Stimulated activated CD8-positive, alpha-beta memory T cell treated with anti-CD3 and anti-CD28 coated beads, Interleukin-12 subunit alpha, Interleukin-12 subunit beta, amount 100 ng/mL, for 1 hour (primary cell): ENCODE data around the gene SPATS2.
"Not testable (repeated sequence)": the region's sequence is repeated elsewhere in the genome, so short reads cannot be mapped to it uniquely, and the experiment has no call there.

ENCODE experiments used
- DNase-seq: peaks from one replicate; pipeline ENCODE4 v3.0.0-alpha.2; 2020; ENCODE audit warnings: low read depth

SPATS2 gene

DNA sequence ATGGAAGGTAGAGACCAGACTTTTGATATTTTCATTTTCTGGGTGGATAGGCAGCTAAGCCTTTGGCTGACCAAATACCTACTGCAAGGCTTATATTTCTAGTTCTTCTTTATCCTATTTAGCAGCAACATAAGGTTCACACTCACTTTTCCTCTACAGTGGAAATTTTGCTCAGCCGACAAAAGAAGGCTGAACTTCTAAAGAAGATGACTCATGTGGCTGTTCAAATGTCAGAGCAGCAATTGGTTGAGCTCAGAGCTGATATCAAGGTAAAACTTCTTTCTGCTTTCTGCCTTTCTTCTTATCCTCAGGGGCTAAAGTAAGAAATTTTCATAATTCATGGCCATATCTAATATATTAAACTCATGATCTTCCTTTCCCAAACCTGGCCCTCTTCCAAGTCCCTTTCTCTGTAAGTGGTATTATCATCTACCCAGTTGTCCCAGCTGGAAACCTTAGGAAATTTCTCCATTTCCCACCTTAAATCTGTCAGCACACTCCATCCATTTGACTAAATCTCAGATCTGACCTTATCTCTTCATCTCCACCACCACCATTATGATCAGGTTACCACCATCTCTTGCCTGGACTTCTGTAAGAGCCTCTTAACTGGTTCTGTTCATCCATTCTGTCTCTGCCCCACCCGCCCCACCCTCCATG is 151.8 kb downstream of the SPATS2 start:
- DNase-seq, result no peak

- DNase-seq, result no peak
These were observed 152.3 kb downstream of the SPATS2 start for GRCh38 chr12:49519574-49519936.

GRCh38 chr12:49521389-49521788 is 154.1 kb downstream of the SPATS2 start:
- DNase-seq, result no peak

DNA sequence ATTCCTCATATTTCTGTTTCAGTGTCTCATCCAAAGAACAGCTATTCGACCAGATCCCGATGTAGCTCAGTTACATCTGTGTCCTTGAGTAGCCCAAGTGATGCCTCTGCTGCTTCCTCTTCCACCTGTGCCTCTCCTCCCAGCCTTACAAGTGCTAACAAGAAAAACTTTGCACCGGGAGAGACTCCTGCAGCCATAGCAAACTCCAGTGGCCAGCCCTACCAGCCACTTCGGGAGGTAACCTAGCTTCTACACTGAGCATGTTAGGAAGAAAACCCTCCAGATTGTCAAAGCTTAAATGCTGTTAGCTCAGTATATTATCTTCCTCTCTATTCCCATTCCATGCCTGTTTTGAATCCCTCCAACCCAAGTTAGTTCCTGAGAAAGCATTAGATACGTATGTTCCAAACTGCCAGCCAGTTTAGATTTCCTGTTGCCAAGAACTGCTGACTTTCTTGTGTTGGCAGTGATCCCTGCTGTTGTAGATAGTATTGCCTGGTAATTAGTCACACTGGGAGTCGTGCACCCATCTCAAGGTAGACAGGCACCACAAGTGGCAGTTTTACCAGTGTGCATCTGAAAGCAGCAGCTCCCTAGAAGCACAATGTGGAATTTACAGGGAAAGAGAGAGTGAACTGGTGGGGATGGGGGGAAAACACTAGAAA is 157.5 kb downstream of the SPATS2 start:
- DNase-seq, result no peak

GRCh38 chr12:49525942-49526341 is 158.7 kb downstream of the SPATS2 start:
- DNase-seq, result no peak

- no peak for DNase-seq
These were observed 160.3 kb downstream of the SPATS2 start for GRCh38 chr12:49527361-49528130.

GRCh38 chr12:49529414-49529813 is 162.2 kb downstream of the SPATS2 start:
- DNase-seq, result no peak

GRCh38 chr12:49531745-49532144 is 164.5 kb downstream of the SPATS2 start:
- DNase-seq, result no peak

DNA sequence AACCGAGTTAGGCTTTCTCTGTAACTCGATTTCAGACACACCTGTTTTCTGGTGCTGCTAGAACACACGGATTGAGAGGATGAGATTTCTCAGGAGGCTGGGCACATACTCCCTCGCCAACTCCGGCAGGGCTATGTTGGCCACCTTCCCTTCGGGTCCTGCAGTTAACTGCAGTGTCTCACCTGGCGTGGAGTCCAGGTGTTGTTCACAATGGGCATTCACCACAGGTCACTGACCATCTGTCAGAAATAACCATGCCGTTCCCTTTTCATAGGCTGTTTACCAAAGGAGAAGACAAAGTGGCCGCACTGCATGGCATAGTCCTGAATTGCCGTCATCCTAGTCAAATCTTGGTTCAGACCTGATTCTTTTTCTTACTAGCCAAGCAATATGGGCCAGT is 166.1 kb downstream of the SPATS2 start:
- no peak for DNase-seq

DNA sequence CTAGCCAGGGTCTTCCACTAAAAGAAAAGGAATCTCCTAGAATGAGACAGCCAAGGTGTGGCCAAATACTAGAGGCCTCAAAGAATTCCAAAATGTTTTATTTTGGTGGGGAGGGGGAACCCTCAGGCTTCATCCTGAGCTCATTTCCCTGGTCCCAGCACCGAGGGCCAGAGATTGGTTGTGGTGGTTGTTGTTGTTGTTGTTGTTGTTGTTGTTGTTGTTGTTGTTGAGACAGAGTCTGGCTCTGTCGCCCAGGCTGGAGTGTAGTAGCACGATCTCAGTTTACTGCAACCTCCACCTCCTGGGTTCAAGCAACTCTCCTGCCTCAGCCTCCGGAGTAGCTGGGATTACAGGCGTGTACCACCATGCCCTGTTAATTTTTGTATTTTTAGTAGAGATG is 166.9 kb downstream of the SPATS2 start:
- DNase-seq, result not testable (repeated sequence)

DNA sequence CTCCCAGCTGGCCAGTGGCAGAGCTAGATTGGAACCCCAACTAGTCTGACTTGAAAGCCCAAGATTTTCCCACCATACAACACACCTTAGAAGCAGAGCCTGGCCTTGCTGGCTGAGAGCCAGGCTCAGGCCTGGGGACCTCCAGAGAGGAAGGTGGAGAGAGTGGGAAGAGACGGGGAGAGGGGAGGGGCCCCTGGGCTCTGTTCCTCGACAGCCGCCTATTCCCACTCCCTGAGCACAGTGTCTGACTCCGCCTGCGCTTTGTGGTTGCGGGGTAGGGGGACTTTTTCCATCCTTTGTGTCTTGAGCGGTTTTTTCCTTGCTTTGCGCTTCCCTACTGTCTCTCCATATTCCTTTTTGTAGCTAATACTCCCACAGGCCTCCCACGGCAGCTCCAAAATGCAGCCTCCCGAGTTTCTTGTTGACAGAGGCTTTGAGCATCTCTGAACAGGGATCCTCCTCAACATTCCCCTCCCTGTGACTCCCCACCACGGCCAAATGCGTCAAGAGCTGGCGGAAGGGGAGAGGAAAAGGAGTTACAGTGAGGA is 167.5 kb downstream of the SPATS2 start:
- no peak for DNase-seq

- no peak for DNase-seq
These were observed 168.8 kb downstream of the SPATS2 start for GRCh38 chr12:49535921-49536525.

GRCh38 chr12:49536526-49537071 is 169.3 kb downstream of the SPATS2 start:
- no peak for DNase-seq

- no peak for DNase-seq
These were observed 170.0 kb downstream of the SPATS2 start for GRCh38 chr12:49537231-49537751.

DNA sequence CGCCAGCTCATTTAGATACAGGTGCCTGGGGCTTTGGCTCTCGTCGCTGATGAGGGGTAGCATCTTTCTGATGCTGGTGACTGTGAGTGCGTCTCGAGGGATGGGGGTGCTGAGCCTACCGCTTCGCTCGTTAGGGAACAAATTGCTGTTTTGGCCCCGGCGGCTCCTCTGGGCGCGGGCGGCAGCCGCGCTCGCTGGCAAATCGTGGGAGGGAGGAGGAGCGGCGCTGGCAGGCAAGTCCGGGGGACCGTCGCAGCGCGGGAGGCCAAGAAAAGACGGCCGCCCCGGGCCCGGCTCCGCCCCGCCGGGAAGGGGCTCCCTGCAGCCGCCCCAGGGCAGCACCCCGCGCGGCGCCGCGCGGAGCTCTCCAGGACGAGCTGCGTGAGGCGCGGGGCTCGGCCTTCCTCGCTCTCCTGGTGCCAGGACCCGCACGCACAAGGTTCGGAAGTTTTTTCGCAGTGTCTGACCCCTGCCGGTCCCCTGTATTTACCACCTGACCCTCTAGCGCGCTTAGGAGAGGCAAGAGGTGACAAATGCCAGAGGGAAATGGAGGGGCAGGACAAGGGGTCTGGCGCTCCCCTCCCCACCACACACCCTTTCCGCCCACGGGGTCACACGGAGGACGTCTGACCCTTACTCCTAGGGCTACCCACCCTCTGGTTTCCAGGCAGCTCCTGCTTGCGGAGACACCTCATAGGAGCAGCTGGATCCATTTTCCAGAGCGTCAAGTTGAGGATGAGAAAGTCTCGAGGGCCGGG is 170.7 kb downstream of the SPATS2 start:
- DNase-seq, result no peak

DNA sequence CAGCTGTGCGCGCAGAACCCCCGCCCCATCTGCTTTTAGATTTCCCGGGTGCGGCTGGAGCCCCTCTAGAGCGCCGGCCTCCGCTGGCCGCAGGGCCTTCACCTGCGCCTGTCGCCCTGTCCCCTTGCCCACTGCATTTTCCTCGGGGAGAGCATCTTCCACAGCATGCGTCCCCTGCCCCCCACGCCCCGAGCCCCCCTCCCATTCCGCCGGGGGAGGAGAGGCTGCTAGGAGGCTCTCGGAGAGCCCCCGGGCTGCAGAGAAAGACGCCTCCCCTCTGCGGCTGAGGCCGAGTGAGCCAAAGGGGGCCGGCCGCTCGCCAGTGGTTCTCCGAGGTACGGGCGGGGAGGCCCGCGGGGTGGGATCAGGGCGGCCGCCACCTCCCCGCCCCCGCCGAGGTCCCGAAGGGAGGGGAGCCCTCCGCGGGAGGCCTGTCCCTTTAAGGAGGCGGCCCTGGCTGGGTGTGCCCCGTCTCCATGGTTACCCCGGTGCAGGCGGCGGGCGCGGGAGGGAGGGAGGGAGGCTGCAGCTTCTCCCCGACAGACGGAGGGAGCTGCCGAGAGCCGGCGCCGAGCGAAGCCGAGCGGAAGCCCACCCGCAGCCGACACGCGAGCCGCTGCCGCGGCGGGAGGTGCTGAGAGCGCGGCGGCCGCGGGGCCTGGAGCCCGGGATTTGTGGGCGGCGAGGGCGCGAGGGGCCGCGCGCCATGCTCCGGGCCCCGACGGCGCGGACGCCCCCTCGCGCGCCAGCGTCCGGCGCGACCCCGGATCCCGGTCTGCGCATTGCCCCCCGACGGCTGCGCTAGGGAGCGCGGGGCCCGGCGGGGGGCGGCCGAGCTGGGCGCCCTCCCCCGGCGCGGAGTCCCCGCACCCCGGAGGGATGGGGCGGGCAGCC is 171.5 kb downstream of the SPATS2 start, which contains the start of gene KCNH3:
Gene KCNH3, plus strand, starts transcription at position 521 of the 894 bp plus-strand sequence. CDS start 387 bp downstream, outside the sequence.
- DNase-seq, result peak; percentile 81

- no peak for DNase-seq
These were observed 172.4 kb downstream of the SPATS2 start for GRCh38 chr12:49539406-49540228.

GRCh38 chr12:49540229-49541139 is 173.2 kb downstream of the SPATS2 start:
- no peak for DNase-seq
